Renal pelvis (tissue), 4 donors: ENCODE results near the gene RAVER2. TPM values are rescaled to one million over a fixed set of nuclear protein-coding genes. Genes with fewer than 3 reads are reported as not detected.

Experiments
- DNase-seq: peaks from one replicate; pipeline ENCODE4 v3.0.0-alpha.2; 2013
- polyA plus RNA-seq, 3 donors: library from polyadenylated mRNA; unstranded; fragments of 120-200 nt; gene quantifications; one replicate each; pipeline ENCODE4 v1.2.1, GENCODE V29; 2013; ENCODE audit not compliant: insufficient read length in 3 of 3

Gene RAVER2
- polyA plus RNA-seq, 3 donors = 25.2 to 30.5 (median 28.1) TPM

DNA sequence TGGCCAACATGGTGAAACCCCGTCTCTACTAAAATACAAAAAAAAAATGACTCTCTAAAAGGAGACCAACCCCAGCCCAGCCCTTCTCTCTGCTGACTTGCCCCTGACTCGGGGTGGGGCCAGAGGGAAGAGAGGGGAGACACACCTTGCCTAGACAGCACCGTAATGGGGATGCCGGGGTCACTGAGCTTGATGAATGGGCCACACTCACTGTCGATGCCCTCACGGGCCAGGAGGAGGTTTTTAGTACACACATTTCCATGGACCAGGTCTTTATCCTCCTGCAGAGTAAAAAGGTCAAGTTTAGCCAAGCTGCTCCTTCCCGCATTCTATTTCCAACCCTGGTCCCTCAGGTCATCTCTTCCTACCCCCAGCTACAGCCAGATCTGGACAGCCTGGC, 99.7 kb downstream of the RAVER2 start:
- no peak for DNase-seq

DNA sequence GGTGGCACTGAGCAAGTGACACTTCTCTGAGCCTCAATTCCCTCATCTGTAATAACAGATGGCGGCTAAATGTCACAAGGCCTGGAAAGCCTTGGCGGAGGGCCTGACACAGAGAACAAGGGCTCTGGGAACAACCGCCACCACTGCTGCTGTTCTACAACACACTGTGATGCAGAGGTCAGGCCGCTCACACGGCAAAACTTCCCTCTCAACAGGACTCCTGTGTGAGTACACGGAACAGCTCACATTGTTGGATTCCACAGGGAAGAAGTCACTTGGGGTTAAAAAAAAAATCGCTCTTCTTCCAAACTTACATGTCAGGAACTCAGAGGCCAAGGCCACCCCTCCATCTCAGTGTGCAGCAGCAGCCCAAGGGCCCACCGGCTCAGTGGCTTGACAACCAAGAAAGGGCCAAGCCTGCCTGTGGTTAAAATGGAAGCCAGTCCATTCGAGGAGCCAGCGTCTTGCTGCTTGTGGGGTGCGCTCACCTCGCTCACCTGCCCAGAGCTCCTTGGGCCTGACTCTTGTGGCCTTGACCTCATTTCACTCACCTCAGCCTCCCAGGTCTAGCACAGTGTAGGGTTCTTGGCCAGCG, 101.1 kb downstream of the RAVER2 start:
- DNase-seq = no peak

DNA sequence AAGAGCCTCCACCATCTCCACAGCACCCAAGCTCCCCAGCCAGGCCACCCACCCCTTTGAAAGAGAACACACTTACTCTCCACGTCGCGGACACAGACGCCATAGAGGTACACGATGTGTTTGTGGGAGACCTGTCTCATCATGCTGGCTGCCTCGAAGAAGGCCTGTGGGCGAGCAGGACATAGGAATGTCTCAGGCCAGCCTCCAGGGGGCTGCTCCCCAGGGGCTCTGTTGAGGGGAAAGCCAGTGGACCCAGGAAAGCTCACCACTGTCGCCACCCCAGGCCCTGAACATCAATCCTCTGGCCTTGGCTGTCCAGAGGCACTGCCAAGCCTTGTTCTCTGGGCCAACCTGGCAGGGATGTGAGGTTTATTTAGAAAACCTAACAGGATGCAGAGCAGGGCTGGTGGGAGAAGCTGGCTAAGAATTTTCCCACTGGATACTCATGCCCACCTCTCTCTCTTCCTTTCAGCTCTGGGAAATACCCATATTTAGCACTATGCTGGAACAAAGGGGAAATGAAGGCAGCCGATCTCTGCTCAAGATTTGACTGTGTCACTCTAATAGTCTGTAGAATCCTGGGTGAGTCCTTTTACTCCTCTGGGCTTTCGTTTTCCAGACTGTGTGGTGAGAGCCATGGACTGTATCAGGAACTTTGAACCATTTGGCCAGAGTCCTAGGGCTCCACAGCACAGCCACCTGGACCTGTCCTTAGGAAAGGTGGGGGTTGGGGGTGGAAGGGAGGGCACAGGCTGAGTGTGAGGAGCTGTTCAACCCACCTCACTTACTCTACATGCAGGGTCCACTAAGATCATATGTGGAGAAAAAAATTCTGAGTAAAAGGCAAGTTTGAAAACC, 101.9 kb downstream of the RAVER2 start:
- no peak for DNase-seq

DNA sequence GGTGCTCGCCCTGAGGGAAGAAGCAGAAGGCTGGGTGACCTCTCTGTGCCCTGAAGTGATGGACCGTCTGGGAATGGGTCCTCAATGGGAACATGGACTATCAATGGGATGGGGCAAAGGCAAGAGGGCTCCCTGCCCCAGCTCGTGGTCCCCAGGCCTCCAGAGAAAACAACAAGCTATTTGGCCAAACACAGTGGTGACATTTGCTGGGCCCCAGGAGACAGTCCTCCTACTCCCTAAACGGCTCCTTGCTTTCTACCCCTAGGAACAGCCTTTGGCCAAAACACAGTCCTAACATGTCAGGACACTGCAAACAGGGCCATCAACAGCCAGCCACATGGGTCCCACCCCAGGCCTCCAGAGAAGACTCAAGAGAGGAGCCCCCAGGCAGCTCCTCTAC, 102.8 kb downstream of the RAVER2 start:
- no peak for DNase-seq

DNA sequence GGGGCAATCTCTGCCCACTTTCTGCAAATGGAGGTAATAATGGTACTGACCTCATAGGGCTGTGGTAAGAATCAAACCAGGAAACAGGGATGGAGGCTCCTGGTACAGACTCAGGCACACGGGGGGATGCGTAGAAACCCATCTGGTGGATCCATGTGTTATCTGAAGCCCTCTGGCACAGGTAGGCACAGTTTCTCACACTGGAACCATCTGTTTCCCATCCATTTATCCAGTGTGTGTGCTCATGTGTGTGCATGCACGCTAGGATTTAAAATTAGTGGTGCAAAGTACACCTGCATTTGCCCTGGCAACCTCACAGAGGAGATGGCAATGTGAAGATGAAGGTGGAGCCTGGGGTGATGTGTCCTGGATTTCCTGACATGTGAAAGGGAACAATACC, 103.3 kb downstream of the RAVER2 start:
- DNase-seq = no peak

DNA sequence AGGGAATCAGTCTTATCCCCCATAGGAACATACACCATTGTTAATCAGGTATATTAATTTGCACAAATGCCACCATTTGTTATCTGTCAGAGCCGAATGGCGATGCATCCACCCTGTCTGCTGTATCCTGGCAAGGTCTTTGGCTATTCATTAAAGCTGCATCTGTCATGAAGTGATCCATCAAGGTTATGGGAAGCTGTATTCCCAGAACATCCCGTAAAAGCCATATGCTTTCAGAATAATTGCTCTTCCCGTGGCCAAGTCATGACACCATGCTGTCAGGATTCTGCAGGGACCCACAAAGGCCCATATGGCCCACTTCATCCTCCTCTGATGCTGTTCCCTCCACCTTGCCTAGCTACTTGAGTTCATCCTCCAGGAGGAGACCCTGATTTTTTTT, 103.9 kb downstream of the RAVER2 start:
- no peak for DNase-seq

DNA sequence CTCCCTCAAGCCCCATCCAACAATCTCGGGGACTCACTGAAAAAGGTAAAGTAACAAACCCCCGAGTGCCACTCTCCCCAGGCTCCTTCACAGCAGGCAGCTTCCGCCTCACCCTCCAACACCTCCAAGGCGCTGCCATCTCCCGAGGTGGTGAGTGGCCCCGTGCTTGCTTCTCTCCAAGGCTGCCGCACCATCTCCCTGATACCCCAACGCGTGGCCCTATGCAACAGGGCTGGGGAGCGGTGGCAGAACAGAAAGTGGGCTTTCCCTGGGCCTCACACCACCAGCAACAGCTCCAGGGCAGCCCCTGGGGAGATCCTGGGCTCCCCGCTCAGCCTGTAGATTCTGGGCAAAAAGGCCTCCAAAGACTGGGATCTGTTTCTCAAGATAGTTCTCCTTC, 105.1 kb downstream of the RAVER2 start:
- no peak for DNase-seq

DNA sequence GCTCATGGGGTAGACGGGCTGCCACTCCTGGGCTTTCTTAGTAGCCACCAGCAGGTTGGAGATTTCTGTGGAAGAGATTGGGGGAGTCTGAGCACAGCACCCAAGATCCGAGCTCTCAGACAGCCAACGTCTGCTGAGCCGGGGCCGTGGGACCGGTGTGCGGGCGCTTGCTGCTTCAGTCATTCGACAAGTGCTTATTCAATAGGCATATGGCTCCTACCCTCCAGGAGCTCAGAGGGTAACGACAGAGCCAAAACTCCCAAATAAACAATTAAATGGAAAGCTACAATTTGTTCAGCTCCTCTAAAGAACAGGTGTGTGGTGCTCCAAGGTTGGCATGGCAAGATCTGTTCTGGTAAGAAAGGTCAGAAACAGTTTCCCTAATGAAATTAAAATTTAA, 106.0 kb downstream of the RAVER2 start:
- DNase-seq = no peak

DNA sequence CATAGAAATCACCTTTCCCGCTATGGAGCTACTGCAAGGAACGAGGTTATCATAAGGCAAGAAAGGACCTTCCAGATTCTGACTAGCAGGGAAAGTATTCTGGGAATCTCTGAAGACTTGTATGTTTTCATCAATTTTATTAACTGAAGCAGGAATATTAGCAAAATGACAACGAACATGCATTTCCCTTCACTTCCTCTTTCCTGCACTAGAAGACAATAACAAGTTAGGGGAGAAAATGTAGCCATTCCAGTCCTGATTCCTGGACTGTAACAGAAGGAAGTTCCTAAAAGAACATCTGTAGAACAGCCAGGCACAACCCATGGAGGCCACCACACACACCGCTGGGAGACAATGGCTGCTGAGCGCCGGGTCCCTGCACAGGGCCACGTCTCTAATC, 106.8 kb downstream of the RAVER2 start:
- DNase-seq = no peak

DNA sequence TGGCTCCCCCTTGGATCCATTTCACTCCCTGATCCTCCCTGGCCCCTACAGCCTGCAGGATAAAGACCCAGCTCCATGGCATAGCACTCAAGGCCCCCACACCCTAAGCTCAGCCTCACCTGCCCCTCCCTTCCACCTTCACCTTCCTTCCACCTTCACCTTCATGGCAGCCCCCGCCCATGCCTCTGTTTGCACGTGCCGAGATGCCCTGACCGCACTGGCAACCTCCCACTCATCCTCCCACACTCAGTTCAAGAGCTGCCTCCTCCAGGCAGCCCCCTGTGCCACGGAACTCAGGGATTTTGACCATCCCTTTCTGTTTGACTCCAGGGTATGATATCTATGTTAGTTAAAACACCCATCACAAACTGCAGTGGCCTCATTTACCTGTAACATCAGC, 109.8 kb downstream of the RAVER2 start:
- DNase-seq = no peak

DNA sequence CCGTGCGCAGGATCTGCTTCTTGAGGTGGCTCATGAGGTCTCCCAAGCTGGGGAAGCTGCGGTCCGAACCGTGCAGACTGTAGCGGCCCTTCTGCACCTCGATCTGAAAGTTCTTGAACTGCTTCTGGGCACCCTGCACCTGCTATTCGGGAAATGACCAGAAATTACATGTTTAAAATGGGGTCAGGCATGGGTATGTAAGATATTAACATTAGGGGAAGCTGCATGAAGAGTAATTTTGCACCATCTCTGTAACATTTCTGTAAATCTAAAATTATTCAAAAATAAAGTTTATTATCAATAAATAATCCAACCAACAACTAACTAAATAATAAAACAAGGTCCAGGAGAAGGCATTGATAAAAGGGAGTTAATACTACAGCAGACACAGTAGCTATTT, 110.7 kb downstream of the RAVER2 start:
- DNase-seq = no peak

DNA sequence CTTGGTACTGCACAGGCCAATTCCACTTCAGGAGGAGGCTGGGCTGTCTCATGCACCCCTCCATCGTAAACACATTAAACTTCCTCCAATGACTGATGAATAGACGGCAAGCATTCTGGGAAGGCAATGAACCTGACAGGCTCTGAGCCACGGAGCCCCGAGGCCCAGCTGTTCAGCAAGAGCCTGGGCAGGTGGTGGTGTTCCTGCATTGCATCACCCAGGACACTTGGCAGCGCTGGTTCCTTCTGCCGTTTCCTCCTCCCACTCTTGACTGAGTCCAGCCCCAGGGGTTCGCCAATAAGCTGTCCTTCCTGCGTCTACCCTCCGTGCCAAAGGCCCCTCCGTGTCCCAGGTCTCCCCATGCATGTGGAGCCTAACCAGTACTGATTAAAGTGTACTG, 111.7 kb downstream of the RAVER2 start:
- no peak for DNase-seq

DNA sequence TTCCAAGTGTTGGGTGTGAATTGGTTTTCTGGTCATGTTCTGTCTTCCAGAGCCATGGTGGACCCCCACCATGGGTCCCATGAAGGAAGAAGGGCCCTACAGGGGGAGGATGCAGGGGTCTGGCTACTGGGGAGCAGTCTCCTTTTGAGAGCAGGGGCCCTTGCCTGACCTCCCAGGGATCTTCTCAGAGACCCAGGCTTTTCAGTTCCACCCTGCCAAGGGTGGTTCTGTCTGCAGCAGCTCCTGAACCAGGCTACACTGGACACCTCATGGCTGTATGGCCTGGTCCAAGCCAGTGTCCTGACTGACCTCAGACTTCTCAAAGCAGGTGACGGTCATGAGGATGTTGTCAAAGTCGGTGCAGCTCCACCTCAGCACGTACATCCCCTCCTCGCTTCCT, 112.5 kb downstream of the RAVER2 start:
- DNase-seq = no peak

DNA sequence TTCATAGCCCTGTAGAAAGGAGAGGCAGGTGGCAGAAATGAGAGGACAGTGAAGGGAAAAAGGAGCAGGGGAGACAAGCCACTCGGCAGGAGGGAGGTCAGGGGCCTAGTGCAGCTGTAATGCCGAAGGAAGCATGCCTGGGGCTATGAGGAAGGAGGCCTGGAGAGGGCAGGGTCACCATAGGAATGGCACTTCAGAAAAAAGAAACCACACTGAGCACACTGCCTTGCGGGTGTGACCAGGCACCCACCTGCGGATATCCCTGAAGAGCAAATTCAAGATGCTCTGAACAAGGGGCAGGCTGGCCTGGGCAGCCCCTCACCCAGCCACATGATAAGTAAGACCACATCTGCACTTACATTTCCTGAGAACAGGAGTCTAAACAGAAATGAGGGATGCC, 116.7 kb downstream of the RAVER2 start:
- peak; percentile 17 for DNase-seq

DNA sequence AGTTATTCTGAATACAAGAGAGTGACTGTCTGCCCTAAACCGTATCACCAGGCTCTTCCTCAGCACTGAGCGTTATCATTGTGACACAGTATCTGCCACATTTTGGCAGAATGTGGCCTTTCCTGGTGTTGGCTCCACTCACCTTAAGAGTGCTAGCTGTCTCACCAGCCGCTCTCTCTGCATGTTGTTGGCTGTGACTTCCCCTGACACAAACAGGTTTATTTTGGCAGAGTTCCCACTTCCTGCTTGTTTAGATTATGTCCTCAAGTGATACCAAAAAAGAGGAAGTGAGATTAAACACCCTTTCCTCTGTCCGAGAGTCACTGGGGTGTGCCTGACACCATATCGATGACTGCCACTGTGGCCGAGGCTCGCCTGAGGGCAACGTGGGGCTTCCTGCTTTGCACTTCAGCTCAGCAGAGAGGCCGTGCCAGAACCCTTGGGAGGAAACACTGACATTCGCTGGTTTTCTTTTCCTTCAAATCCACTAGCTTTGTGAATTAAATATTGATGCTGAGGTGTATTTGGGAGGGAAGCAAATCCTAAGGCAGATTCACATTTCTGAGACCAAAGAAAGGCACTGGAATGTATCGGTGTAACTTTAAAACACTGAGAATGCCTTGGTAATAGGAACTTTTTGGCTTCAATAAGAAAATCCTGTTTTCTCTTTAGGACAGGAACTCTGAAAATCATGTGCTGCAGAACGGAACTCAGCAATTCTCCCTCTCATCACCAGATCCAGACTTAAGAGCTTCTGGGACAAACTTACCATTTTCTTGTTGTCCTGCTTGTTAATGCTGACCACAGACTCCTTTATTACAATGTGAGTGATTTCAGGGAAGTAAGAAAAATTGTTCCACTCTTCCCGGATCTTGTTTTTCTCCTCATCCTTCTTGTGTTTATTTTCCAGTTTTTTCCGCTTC, 119.4 kb downstream of the RAVER2 start:
- peak; percentile 31 for DNase-seq

DNA sequence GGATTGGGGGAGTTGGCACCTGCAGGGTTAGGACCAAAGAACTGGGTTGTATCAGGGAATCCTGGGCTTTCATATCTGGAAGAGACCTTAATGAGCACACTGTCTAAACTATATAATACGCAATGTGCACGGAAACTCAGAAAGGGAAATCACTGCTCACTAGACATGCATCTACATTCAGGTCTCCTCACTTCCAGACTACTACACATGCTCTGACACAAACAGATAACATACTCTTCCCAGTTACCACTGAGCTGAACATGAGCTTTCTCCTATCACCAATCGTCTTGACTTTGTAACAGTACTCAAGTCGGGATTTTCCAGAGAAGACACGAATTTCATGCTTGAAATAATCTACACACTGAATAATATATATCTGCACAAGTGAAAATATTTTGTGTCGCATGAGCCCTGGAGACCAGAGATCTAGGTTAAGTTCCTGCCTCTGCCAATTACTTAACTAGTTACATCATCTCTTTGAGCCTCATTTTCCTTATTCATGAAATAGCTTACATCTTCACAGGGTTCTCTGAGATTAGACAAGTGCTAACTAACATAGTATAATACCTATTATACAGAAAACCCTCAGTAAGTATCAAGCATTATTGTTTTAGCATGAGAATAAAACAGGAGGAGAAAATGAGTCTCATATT, 120.4 kb downstream of the RAVER2 start:
- DNase-seq = no peak

DNA sequence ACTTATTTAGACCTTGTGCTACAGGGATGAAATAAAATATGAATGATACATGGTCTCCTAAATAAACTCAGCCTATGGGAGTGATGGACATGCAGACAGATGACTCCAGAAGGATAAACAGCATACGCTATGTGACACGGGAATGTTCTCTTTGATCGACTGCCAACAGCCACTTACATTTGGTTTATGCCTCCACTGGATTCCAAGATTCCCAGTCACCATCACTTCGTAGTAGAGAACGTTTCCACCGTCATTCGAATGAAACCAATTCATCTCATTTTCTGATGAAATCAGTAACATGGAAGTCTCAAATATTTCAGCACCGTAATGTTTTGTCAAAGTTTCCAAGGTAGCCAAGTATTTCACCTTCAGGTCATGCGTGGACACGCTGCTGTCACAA, 121.8 kb downstream of the RAVER2 start:
- no peak for DNase-seq

DNA sequence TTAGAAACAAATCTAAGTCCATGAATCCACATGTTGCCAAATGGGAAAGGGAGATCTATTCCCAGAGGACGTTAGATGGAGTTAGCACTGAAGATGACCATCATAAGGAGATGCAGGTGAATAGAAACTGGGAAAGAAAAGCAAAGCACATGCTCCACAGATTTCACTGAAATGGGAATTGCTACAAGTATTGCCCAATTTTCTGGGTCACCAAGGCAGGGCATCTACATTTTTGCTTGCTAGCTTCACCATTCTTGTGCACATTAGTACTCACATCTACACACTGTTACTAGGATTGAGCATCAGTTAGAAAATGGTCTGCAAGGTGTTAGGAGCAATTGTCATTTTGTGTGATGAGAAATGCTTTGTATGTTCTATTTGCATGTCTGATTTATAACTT, 122.4 kb downstream of the RAVER2 start:
- no peak for DNase-seq

DNA sequence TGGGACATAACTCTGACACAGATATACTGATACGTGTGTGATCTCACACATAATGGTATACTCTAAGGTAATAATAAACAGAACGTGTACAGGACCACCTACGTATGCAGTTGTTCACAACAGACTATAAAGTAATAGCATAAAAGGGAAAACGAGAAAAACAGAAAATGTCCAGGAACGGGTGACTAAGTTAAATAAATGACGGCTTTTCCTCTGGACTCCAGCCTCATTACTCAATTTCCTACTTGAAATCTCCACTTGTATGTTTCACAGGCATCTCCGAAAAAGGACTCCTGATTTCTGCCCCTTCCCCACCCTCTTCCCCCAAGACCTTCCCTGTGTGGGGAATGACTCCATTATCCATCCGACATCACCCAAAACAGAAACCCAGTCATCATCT, 126.4 kb downstream of the RAVER2 start:
- no peak for DNase-seq

DNA sequence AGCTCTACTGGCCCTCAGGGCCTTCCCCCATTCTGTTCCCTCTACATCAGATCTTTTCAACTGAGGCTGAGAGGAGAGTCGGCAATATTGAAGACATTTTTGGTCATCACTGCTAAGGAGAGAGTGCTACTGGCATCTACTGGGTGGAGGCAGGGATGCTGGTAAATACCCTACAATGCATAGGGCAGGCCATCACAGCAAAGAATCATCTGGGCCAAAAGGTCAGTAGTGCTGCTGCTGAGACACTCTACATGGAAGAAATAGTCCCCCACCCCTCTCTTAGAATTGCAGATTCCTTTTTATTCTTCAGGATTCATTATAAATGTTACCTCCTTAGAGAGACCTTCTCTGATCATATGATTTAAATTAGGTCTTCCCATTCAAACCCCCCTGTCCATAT, 127.2 kb downstream of the RAVER2 start:
- DNase-seq = no peak

DNA sequence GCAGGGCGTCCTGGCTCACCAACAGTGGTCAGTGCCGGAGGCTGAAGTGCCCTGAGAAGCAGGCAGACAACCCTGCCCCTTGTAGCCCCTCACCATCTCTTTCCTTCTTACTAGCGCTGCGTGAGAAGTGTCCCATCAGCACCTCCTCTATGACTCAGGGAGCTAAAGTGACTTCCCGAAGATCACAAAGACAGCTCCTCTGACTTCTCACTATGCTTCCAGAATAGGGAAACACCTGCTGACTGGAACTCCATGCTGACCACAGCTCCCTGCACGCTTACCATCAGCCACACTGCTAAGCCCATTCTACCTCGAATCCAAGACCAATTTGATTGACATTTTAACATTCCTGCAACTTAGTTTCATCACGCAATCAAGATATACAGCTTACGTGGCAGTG, 128.7 kb downstream of the RAVER2 start:
- DNase-seq = no peak

DNA sequence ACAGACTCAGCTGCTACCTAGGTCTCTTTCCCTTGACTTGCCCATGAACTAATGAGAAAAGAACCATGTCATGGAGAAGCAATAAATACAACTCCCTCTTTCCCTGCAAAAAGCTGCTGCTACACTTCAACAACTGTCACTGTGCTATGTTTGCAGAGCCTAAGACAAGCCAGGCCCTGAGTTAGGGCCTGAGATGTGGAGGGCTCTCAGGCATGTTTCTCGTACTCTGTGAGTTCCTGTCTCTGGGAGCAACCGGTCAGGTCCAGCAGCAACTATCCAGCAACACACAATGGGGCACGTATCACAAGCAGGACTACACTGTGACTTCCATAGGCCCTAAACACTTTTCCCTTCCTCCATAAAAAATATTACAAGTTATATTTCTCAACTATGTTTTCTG, 129.8 kb downstream of the RAVER2 start:
- no peak for DNase-seq
